NCI-H187 (cell line): ENCODE results near the gene RPP25L.

Source experiments
- DNase-seq, 2 experiments: peaks; one replicate each; lab custom pipeline; 2025; lab: John Stamatoyannopoulos, UW

RPP25L gene

GRCh38 chr9:34585946-34586669 lies 25.8 kb downstream of the RPP25L start:
- no peak for DNase-seq

DNA sequence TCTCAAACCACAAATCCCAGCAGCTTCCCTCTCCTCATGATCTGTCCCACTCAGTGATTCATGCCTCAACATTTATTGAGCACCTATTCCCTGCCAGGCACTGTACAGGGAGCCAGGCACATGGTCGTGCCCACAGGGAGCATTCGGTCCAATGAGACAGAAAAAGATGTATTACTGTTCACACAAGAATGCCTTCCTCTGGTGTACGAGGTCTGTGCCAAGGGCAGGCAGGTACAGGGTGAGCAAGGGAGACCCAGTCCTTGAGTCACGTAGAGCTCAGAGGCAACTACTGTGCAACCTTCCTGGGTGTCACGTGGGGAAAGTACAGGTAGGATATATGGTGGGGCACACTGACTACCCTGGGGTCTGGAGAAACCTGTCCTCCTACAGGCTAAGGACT lies 26.9 kb downstream of the RPP25L start:
- no peak for DNase-seq

- DNase-seq, result no peak
Observed at GRCh38 chr9:34582787-34583186, 29.1 kb downstream of the RPP25L start.

DNA sequence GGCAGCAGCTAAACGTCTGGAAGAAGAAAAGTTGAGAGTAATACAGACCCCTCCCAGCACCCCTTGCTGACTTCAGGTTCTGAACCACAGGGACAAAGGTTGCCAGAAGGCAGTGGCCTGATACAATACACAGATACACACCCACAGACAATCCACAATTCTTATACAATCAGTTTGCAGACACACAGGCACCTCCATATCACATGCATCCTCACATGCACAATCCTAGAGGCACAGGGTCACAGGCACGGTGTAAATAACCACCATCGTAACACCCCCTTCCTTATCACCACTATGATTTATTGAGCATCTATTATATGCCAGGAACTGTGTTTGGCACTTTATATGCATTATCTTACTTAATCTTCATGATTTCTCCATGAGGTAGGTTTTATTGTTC lies 30.6 kb downstream of the RPP25L start:
- no peak for DNase-seq

DNA sequence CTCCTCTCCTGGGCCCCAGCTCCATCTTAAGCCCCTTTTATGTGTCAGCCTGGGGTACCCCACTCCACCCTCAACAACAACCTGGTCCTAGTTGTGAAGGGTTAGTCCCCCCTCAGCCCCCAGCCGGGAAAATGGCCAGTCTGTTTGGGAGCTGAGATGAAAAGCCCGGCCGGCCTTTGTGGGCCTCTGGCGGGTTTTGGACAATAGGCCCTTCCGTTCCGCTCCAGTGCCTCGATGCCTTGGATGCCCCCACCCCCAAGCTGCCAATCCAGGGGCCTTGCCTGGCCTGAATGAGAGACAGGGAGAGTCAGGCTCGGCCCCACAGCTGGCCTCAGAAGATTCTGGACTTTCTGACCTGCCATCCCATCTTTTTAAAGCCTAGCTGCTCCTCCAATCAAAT lies 31.5 kb downstream of the RPP25L start:
- no peak for DNase-seq

GRCh38 chr9:34579808-34580163 lies 32.1 kb downstream of the RPP25L start:
- no peak for DNase-seq

DNA sequence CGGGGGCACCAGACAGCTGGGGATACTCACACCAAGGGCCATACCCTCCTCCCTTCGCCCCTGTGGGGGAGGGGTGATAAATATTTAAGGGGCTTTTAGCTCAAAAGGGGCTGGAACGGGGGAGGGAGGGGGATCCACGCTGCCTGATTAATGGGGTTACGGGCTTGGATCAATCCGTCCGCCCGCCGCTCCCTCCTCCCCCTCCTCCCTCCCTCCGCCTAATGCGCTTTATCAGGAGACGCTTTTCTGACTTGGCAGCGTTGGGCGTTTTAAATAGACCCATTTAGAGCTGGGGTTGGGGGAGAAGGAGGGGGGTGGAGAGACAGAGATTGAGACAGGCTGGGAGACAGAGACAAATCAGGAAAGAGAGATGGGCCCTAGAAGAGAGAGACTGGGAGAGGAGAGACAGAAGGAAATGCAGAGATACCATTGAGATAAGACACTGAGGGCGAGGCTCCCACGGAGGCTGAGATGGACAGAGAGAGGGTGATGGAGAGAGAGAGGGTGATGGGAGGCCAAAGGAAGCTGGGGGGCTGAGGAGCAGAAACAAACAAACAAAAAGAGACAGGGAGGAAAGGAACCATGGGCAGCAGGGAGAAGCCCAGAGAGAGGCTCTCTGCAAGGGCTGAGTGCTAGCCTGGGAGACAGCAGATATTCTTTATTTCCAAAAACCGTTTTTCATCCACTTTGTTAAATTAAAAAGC lies 32.6 kb downstream of the RPP25L start:
- no peak for DNase-seq

GRCh38 chr9:34578241-34579103 lies 33.4 kb downstream of the RPP25L start:
- no peak for DNase-seq

DNA sequence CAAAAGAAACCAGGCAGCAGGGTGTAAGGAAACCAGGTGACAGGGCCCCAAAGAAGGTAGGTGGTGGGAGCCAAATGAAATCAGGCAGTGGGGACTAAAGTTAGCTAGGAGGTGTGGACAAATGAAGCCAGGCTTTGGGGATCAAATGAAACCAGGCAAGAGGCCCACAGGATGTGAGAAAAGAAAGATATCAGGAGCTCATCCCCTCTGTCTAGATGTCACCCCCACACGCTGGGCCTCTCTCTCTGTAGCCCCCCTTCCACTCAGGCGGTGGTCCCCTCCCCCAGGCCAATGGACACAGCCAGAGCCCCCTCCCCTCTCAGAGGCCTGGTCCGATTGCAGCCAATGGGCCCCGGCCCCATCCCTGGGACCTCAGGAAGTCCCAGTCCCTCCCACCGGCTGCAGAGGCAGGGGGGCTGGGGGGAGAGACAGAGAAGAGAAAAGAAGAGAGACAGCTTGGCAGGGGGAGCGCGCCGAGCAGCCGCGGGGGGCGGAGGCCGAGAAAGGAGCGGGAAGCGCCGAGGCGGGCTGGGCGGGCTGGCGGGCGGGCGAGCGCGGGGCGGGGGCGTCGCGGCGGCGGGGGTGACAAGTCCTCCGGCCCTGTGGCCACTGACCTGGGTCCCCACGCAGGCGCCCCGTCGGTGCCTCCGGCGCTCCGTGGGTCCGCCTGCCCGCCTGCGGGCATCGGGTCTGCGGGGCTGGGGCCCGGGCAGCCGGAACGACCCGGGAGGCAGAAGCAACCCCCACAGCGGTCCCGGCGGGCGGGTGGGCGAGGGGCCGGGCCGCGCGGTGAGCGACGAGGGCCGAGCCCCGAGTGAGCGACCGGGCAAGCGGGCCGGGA lies 34.3 kb downstream of the RPP25L start:
- no peak for DNase-seq

DNA sequence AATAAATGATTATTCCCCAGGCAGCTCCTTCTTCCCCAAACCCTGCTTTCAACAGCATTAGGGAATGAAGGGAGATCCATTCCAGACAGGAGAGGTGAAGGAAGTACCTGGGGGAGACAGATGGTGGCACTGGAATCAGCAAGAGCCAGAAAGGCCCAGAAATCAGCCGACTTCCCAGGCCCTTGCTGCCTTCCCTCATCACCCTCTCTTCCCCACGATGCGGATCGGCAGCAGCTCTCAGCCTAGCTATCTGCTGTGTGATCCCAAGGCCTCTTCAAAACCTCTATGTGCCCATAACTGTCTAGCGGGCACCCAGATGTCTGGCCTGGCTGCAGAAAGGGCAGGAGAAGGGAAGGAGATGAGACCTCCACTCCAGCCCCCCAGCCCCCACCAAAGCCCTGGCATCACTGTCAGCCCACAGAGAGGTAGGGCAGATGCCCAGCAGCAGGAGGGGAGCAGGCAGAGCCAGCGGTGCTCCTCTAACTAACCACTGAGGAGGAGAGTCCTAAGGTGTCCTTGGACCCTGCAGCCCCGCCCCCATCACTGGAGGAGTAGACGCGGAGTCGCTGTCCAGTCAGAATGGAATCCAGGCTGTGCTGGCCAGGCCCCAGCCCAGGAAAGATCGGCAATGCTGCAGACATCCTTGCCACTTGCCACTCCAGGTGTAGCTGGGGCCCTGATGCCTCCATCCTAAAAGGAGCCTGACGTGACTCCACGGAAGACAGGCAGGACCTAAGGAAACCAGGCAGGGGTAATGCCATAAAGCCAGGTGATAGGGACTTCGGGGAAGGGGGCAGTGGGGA lies 35.1 kb downstream of the RPP25L start:
- no peak for DNase-seq

DNA sequence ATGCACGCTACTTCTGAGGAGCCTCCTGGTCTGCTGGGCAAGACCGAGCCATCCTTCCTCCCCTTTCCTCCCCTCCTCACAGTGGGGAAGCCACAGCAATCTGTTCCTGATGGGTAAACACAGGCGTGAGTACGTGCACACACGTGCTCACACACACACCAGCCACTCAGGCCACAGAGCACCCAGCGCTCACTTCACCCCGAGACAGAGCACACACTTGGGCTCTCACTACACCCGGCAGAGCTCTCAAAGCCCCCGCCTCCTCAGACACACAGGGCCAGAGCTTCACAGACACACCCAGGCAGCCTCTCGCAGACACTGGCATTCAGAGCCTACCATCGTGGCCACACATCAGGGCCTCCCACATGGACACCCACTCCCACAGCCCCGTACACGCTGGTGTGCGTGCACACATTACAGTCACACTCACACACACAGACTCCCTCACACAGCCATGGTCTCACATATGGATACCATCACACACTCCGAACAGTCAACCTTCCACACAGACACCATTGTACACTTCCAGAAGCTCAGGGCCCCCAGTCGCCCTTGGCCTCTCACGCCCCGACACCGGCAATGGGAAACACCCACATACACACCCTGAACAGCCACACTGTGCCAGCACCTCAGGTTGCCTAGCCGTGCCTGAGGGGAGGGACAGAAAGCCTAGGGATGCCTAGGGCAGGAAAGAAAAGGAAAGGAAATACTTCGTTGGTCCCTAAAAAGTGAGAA lies 35.9 kb downstream of the RPP25L start:
- no peak for DNase-seq

DNA sequence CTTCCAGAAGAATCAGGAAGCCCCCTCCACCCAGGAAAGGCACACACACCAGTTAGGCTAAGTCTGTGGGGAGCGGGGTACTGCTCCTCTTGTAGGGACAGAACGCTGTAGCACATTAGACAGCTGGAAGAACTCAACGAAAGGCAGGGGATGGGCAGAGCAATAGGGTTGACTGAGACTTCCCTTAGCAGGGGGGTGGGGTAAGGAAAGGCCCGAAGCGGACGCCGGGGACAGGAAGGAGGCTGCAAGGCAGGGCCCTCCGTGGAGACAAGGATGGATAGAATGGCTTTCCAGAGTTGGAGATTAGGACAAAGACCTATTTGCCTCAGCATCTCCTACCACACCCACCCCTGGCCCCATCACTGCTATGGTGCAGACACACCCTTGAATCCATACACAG lies 36.7 kb downstream of the RPP25L start:
- no peak for DNase-seq

DNA sequence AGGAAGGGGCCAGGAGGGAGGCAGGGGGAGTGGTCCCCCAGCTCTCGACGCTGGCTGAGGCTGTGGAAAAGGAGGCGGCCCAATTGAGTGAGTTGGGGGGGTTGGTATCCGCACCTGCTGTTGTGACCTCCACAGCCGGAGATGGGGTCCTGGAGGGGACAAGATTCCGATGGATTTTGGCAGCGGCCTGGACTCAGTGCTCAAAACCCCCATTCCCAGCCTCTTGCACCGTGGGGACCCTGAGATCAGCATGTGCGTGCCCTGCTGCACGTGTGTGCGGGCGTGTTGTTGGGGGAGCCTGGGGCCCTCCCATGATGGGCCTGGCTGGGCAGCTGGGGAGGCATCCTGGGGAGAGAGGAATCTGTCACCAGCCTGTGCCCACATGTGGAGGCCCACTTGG lies 37.3 kb downstream of the RPP25L start:
- no peak for DNase-seq

DNA sequence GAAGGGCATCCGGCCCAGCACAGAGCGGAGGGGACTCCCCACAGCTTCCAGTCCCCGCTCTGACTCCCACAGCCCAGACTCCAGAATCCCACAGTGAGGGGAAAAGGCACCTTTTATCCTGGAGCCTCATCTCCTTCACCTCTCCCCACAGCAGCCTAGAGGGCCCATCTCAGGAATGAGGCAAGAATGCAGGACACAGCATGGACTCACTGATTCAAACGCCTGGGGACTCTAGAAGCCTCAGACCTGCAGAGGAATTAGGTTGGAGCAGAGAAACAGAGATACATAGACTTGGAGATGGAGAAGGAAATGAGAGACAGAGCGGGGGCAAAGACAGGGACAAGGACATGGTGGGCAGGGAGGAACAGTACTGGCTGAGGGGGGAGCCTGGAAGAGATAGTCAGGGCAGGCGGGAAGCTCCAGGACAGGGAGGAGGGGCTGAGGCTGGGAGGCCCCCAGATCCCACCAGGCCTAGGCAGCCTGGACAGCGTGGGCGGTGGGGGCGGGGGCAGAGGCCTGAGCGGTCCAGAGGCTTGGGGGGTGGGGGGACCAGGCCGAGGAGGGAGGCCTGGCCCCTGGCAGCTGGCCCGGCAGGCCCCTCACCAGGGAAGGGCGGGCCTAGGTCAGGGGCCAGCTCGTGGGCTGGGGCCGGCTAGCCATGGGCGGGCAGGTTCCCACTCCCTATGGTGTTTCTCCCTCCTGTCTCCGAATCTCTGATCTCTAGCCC lies 38.1 kb downstream of the RPP25L start:
- no peak for DNase-seq

DNA sequence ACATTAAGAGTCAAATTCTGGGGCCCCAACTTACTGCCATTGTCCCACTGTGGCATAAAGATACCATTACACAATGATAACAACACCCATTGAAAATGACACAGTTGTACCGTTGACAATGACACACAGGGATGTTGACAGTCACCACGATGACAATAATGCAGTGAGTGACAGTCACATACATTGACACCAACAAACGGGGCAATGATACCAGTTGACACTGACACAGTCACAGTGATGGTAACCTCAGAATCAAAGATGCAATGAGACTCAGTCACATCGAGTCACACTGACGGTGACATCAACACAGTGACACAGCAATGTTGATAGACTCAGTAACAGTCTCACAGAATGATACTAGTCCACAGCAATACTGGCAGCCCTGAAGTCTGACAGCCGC lies 39.3 kb downstream of the RPP25L start:
- DNase-seq, result no peak

DNA sequence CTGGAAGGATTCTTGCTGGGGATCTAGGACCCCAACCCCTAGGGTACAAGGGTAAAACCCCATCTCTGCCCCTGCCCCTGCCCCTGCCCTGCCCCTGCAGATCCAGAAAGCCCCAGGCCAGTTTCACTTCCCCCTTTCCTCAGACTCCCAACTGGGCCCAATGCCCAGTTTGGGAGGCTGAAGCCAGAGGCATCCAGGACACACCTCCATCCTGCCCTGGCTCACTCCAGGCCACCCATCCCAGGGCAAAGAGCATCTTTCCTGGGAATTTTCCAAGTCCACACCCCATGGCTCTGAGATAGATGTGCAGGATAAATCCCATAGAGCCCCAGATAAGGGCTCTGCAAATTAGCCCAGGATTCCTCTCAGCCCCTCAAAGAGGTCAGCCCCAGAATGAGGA lies 39.8 kb downstream of the RPP25L start:
- DNase-seq, result no peak

DNA sequence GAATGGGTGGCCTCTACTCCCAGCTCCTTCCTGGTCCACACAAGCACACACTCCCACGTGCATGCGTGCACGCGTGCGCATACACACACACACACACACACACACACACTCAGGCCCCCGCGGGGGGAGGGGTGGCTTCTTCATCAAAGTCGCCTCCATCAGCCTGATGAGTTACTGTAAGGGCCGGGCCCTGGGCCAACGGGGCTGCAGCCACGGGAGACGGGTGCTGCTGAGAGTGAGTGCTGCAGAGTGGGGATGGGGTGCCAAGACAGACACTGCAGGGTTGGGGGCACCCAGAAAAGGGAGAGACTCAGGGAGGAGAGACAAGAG lies 40.5 kb downstream of the RPP25L start:
- no peak for DNase-seq

- no peak for DNase-seq
Observed at GRCh38 chr9:34570809-34571480, 41.0 kb downstream of the RPP25L start.

DNA sequence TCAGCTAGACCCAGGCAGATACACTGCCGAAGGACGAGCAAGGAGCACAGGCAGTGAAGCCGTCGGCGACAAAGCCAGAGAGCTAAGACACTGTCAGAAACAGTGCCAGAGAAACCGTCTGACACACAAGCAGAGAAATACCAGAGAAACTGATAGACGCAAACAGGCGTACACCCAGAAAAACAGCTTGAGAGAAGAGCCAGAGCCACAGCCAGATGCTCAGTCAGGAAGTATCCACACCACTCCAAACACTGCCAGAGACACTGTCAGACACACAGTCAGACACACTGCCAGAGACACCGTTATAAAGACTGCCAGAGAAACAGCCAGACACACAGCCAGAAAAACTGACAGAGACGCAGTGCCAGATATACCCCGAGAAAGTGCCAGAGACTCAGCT lies 41.5 kb downstream of the RPP25L start:
- no peak for DNase-seq
